ENCODE measurements around the gene ERP27. TPM values are rescaled to one million over a fixed set of nuclear protein-coding genes. Genes with fewer than 3 reads are reported as not detected.

The ERP27 gene
- total RNA-seq, 1 donor from 2014 or later, result 0.11 TPM

- intact Hi-C loops (cut with DNase I), result no loop called here
- DNase-seq (ENCODE audit: low spot score), result no peak
Observed at GRCh38 chr12:14911131-14911530, 27.2 kb downstream of the ERP27 start.

- no peak for DNase-seq (ENCODE audit: low spot score)
- intact Hi-C loops (cut with DNase I), result no loop called here
Observed at GRCh38 chr12:14910090-14910915, 28.0 kb downstream of the ERP27 start.

DNA sequence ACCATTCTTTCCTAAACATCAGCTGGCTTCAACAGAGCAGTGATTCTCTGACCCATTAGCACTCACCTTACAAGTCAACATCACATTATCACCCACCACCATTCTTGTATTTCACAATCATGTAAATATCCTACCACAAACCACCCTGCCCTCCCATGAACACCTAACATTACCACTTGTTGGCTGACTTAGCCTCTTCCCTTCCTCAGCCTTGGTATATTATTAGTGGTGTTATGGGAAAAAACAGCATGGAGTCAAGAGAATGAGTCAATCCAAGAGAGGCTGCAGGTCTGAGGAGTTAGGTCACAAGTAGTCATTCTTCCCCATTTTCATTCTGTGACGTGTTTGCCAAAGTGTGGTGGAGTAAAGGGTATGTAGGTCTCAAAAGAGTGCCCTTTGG is 30.4 kb downstream of the ERP27 start:
- intact Hi-C loops (cut with DNase I), result no loop called here
- DNase-seq (ENCODE audit: low spot score), result no peak

DNA sequence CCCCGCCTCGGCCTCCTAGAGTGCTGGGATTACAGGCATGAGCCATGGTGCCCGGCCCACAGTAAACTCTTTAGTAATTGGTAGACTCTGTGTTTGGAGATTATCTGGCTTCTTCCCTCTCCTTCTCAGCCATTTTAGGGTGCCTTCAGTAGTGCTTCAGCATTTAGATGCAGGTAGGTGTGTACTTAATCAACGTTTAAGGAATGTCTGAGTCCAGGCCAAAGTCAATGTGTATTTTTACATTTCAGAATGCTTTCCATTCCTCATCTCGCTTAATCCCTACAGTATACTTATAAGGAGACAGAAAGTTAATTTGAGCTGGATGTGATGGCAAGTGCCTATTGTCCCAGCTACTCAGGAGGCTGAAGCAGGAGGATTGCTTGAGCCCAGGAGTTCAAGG is 32.2 kb downstream of the ERP27 start:
- intact Hi-C loops (cut with DNase I), result no loop called here
- DNase-seq (ENCODE audit: low spot score), result no peak

DNA sequence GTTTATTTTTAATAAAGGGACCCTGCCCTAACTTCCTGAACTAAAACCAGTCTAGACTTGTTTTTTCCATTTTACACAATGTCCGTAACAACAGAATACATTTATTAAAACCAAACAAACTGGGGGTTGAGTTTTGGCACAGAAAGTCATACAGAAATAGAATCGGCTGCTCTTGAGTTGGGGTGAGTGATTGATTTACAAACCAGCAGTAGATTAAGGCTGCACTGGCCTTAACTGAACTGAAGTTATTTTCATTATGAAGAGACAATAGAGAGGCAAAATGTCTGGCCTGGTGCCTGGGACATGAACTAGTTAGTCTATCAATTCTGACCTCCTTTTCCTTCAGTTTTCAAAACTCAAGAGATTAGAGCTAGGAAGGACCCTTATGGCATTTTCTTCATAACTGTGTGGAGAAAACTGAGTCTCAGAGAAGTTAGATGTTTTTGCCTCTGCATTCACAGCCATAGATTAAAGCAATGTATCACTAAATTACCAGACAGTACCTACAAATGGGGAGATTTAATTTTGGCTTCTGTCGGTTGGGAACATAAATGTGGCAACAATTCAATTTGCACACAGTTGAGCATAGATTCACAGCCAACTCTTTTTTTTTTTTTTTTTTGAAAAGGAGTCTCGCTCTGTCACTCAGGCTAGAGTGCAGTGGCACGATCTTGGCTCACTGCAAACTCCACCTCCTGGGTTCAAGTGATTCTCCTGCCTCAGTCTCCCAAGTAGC is 32.9 kb downstream of the ERP27 start:
- intact Hi-C loops (cut with DNase I), result no loop called here
- DNase-seq (ENCODE audit: low spot score), result no peak

GRCh38 chr12:14904854-14905253 is 33.5 kb downstream of the ERP27 start:
- intact Hi-C loops (cut with DNase I), result loop anchor here (5.0 kb wide), 1 partner anchor 47 kb away; no protein-coding TSS in a partner anchor
- no peak for DNase-seq (ENCODE audit: low spot score)

GRCh38 chr12:14903386-14904098 is 34.8 kb downstream of the ERP27 start:
- intact Hi-C loops (cut with DNase I), result loop anchor here (5.0 kb wide), 1 partner anchor 49 kb away; no protein-coding TSS in a partner anchor
- no peak for DNase-seq (ENCODE audit: low spot score)

- intact Hi-C loops (cut with DNase I), result loop anchor here (5.0 kb wide), 1 partner anchor 50 kb away; no protein-coding TSS in a partner anchor
Observed at GRCh38 chr12:14902465-14902864, 35.9 kb downstream of the ERP27 start.

GRCh38 chr12:14901228-14901562 is 37.1 kb downstream of the ERP27 start:
- intact Hi-C loops (cut with DNase I), result loop anchor here (5.0 kb wide), 1 partner anchor 51 kb away; no protein-coding TSS in a partner anchor
- DNase-seq (ENCODE audit: low spot score), result no peak

More at GRCh38 chr12:14902465-14902864, 35.9 kb downstream of the ERP27 start:
- DNase-seq (ENCODE audit: low spot score), result no peak

GRCh38 chr12:14900521-14901227 is 37.7 kb downstream of the ERP27 start:
- DNase-seq (ENCODE audit: low spot score), result no peak
- intact Hi-C loops (cut with DNase I), result loop anchor here (5.0 kb wide), 1 partner anchor 52 kb away; no protein-coding TSS in a partner anchor

DNA sequence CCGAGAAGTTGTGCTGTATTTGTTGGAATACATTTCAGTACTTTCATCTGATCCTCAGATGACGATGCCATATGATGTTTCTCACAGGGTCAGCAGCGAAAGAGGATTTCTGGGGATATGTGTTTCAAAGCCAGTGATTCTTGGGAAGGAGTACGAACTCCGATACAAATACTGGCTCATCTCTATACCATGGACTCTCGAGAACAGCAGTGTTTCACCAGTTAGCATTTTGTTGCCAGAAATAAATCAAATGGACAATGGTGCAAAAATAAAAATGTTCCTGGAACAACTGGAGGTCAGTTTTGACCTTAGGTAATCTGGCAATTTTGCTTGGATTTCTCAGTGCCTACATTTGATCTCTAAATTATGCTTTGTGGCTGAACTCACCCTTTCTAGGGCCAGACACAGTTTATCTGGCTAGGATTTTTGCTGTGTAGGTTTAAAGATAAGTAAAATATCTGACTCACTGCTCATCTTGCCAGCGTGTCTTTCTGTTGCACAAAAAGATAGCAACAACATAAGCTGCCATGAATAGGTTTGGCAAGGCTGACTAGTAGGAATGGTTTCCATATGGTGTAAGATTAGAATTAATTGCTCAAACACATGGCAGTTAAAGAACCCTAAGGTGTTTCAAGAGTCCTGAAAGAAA is 41.7 kb downstream of the ERP27 start:
- no peak for DNase-seq (ENCODE audit: low spot score)
- intact Hi-C loops (cut with DNase I), result loop anchor here (10.0 kb wide), 1 partner anchor 122 kb away; a partner anchor contains a TSS

GRCh38 chr12:14893506-14894250 is 44.7 kb downstream of the ERP27 start:
- intact Hi-C loops (cut with DNase I), result loop anchor here (10.0 kb wide), 1 partner anchor 119 kb away; a partner anchor contains a TSS

GRCh38 chr12:14892726-14893505 is 45.4 kb downstream of the ERP27 start:
- intact Hi-C loops (cut with DNase I), result loop anchor here (10.0 kb wide), 1 partner anchor 118 kb away; a partner anchor contains a TSS

More at GRCh38 chr12:14893506-14894250, 44.7 kb downstream of the ERP27 start:
- no peak for DNase-seq (ENCODE audit: low spot score)

GRCh38 chr12:14890701-14891100 is 47.6 kb downstream of the ERP27 start:
- no peak for DNase-seq (ENCODE audit: low spot score)
- intact Hi-C loops (cut with DNase I), result loop anchor here (2.0 to 10.0 kb wide), 2 partner anchors 40 to 116 kb away; a partner anchor contains a TSS

More at GRCh38 chr12:14892726-14893505, 45.4 kb downstream of the ERP27 start:
- DNase-seq (ENCODE audit: low spot score), result no peak

DNA sequence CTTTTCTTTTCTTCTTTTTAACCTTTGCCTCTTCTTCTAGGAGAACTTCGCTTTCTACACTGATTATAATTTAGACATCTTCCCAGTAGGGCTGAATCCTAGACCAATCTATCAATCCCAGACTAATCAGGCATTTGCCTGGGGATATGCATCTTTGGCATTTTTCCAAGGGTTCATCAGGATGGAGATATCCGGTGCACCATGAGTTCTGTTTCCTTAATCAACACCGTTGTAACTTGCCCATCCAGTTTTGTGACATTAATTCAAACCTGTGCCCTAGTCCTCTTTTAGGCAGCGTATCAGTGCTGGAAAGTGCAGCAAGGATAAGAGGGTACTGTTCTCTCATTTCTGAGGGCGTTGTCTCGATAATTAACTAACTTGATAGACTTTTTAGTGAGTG is 52.1 kb downstream of the ERP27 start:
- no peak for DNase-seq (ENCODE audit: low spot score)
- intact Hi-C loops (cut with DNase I), result loop anchor here (5.0 kb wide), 1 partner anchor 71 kb away; no protein-coding TSS in a partner anchor

DNA sequence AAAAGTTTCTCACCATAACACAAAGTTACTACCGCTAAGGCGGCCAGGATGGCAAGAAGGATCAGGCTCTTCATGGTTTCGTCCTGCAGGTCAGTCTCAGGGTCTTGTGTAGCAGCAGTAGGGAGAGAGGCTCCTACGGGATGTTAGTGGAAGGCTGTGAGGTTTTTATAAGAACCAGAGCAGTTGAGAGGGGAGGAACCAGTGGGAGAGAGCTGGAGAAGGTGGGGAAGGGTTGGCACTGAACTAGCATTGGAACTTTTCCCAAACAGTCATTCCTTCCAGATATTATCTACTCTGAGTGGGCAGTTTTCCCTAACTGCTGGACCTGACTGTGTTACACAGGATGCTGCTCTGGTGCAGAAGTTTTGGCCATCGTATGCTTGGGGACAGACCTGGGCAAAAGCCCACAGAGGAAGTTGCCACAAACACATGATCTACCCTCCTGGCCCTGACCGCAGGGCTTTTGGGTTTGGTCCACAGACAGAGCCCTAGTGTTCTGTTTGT is 52.6 kb downstream of the ERP27 start, which contains the start of gene MGP:
TSS of gene MGP (minus strand) at position 137 of the 504 bp plus-strand sequence. CDS start at position 74, 63 bp downstream.
- DNase-seq (ENCODE audit: low spot score), result peak; percentile 73
- intact Hi-C loops (cut with DNase I), result loop anchor here (5.0 kb wide), 1 partner anchor 72 kb away; no protein-coding TSS in a partner anchor

DNA sequence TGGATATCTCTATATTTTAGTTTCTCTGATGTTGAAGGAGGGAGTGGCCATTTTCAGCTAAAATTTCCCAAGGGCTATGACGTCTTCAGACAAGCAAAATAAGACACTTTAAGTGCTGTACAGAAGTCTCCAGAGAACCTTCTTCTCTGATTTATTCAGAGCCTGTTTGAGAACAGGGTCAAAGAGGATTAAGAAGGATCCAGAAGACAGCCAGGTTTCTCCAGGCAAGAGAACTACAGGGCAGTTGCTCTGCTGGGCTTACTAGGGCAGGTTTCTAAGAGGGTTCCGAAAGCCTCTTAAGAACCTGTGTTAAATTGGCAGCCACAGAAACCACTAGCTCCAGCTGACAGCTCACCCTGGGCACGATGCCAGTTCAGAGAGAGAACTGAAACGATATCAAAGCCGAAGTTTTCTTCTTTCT is 53.9 kb downstream of the ERP27 start:
- intact Hi-C loops (cut with DNase I), result no loop called here
- DNase-seq (ENCODE audit: low spot score), result peak; percentile 84

All from cardiac septum (tissue), 1 donor.